HG03108 (cell line): Measurements from ENCODE around the gene HBB.
A peak's percentile ranks its signal among the peaks of the same experiment; 100 is the strongest.

Experiments
- ATAC-seq: cut with Tn5 transposase; IDR thresholded peaks from one replicate; pipeline ENCODE4 v1.9.1; 2021; ENCODE audit warnings: moderate library complexity; ENCODE audit not compliant: unreplicated experiment

The HBB gene

DNA sequence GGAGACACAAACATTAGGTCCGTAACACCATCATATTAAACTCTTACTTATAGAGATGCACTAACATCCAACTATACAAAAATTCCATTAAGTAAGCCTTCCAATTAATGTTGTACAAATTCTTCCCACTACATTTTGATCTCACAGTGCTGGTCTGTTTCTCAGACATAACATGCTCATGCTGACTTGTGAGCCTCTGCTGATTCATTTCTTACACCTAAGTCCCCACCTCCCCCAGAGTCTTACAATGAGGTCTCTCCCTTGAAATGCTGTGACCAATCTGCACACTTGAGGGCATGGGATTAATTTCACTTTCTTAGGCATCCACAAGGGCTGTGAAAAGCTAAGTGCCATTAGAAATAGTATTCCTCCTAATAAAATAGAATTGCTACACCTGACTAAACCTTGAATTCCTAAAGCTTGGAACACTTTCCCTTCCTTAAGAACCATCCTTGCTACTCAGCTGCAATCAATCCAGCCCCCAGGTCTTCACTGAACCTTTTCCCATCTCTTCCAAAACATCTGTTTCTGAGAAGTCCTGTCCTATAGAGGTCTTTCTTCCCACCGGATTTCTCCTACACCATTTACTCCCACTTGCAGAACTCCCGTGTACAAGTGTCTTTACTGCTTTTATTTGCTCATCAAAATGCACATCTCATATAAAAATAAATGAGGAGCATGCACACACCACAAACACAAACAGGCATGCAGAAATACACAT lies 20.8 kb upstream of the HBB start:
- ATAC-seq, result no peak

DNA sequence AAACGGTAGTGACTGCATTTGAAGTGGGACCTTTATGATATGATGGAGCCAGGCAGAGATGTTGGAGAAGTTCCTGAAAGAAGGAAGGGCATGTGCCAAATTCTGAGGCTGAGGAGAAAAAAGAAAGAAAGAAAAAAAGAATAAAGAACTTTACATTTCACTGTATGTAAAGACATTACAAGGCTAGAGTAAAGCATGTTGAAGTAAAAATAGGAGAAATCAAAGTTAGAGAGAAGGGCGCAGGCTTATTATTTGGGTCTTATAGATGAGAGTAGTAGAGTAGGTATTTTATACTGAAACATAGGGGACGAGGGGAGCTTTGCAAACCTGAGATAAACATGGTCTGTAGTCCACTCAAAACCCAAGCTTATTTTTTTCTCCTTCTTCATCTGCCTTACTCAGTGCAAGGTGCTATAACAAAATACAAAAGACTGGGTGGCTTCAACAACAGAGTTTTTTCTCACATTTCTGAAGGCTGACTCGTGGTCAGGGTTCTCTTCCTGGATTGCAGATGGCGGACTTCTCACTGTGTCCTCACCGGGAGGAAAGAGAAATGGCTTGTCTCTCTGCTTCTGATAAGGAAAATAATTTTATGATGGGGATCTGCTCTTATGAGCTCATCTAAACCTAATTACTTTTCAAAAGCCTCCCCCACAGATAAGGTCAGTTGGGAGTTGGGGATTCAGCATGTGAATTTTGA lies 20.1 kb upstream of the HBB start:
- ATAC-seq, result no peak

DNA sequence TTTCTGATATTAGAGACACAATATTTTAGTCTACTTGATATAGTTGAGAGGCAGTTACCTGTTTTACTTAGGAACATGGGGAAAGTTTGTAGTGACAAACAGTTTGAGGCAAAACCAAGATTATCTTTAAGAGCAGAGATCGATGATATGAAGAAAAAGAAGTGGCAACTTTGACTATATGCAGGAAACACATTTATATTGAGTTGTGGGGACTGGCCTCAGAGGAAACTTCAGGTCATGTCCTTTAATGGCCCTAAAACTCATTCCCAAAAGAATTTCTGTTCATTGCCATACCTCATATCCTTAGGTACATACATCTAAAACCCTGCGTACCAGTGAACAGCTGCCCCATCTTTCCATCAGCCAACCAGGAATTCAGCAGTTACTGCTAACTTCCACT lies 18.3 kb upstream of the HBB start:
- no peak for ATAC-seq

DNA sequence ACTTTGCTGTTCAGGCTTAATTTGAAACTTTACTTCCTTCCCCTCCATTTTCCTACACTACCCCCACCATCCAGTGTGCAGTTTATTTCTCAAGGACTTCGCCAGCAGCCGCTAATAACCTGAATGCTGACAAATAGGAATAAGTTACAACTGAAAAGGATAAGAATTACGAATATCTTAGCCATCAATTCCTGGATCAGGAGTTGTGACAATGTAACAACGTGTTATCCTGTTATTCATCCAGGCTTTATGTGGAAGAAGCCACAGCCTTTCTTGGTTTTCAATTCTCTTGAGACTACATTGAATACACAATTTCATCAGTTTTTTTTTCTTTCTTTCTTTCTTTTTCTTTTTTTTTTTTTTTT lies 16.9 kb upstream of the HBB start:
- ATAC-seq, result no peak

DNA sequence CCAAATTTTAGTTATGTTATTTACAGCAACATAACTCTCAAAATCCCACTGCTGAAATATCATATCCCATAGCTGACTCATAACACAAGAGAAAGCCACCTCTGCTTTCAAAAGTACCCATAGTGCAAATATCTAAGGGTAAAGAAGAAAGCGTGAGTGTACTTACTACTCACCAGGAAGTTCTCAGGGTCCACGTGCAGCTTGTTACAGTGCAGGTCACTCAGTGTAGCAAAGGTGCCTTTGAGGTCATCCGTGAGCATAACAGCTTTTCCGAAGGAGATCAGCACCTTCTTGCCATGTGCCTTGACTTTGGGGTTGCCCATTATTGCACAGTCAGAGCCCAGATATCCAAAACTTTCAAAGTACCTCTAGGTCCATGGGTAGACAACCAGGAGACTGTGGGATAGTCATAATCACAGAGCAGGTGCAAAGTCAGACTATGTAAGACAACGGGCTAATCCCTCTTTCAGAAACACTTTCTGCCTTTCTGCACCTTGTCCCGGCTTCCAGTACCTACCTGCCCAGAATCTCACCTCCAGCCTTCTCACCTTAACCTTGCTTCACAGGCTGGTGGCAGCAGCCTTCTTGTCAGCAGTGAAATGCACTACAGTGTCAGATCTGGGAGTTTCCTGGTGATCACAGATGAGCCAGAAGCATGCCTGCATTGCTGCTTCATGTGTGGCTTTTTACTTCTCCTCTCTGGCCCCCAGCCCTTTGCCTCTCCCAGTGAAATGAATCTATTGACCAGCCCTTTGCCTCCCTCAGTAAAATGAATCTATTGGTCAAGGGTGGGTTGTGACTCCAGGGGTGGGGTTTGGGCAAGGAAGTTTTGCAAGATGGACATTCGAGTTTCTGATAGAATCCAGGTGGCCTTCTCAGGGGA lies 16.3 kb upstream of the HBB start:
- ATAC-seq, result no peak

DNA sequence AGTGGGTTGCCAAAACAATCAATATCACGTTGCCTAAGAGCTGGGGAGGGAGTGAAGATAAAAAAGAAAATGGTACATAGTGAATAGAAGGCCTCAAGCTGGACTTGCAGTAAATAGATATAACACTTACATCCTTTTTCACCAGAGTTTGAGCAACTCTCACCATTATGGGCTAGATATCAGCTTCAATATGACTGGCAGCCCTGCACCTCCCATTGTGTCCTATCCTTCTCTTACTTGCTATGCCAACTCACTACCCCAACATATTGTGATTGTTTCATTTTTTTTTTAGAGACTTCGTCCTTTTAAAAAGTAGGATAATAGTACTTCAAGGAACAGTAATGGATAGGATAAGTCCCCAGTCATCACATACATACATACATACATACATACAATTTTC lies 15.3 kb upstream of the HBB start:
- ATAC-seq, result no peak

DNA sequence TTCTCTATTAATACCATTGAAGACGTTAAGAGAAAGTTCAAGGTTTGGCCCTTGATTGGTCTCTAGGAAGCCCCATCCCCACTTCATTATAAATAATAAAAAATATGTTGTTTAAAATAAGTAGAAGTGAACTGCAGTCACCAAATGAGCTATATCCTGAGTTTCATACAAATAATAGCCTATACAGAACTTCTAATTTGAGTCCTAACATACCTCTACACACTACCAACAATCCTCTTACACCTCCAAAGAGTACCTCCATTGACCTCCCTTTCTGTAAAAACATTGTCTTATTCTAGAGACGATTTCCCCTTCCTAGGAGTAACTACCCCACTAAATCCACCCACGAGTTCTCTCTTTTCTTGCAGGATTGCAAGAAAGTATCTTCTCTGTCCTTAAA lies 14.6 kb upstream of the HBB start:
- no peak for ATAC-seq

DNA sequence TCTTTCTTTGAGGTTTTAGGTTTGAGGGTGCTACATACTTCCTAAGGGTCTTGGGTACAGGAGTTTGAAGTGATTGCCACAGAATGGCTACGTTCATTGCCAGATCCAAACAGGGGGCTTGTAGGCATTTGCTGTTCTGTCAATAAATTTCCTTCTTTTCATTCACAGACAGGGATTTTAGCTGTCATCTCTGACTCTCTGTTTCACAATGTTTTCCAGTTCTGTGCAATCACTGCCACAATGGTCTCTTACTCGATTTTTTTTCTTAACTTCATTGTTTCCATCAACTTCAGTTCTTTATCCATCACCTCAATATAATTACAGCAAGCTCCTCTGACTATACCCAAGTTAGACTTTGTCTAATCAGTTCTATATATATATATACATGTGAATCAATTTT lies 13.6 kb upstream of the HBB start:
- ATAC-seq, result no peak

DNA sequence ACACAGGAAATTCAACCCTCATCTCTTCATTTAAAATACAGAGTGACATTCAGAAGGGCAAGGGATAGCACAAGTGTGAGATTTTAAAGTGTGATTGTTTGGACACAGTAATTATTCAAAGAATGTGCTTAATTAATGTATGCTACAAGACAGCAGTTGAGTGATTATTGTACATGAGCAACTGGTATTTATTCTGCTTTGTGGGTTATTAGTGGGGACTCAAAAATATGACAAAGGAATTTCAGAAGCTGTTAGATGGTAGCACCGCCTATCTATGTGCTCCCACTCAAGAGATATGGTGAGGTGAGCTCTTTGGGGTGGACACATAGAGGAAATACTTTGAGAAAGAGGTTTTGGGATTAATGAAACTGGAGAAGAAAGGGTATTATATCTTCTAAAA lies 13.2 kb upstream of the HBB start:
- ATAC-seq, result no peak

DNA sequence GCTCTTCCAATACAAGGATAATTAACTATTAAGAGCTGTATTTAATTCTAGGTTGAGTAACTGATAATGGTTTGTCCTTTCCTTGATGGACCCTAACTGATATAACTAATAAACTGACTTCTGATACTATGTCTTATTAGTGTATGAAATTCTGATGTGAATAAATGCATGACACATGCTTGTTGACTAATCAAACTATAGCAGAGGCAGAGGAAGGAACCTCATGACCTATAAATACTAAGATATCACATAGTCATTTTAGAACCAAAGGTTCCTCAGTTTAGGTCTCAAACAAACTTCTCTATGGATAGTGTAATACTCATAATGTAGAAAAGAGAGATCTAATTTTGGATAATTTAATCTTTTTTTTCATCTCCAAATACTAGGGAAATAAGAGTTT lies 12.2 kb upstream of the HBB start:
- no peak for ATAC-seq

DNA sequence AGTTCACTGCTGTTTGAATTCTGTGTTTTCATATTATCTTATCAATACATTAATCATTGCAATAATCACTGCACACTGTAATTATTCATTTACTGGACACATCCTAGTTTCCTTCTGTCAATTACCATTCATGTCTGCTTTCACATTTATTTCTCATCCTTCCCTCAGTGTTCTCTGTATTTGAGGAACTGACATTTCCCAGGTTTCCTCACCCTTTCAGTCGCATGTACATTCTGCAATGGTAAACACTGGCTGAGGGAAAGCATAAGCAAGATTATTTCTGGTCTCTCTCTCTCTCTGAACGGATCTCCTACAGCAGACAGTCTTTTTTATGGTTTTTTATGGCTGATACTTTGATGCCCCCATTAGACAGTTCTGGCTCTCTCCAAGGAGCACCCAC lies 11.6 kb upstream of the HBB start:
- ATAC-seq, result no peak

DNA sequence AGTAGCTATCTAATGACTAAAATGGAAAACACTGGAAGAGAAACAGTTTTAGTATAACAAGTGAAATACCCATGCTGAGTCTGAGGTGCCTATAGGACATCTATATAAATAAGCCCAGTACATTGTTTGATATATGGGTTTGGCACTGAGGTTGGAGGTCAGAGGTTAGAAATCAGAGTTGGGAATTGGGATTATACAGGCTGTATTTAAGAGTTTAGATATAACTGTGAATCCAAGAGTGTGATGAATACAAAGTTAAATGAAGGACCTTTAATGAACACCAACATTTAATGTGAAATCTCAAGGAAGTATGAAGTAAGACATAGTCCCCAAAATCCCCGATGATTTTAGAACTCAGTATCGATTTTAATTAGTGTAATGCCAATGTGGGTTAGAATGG lies 10.5 kb upstream of the HBB start:
- ATAC-seq, result no peak

DNA sequence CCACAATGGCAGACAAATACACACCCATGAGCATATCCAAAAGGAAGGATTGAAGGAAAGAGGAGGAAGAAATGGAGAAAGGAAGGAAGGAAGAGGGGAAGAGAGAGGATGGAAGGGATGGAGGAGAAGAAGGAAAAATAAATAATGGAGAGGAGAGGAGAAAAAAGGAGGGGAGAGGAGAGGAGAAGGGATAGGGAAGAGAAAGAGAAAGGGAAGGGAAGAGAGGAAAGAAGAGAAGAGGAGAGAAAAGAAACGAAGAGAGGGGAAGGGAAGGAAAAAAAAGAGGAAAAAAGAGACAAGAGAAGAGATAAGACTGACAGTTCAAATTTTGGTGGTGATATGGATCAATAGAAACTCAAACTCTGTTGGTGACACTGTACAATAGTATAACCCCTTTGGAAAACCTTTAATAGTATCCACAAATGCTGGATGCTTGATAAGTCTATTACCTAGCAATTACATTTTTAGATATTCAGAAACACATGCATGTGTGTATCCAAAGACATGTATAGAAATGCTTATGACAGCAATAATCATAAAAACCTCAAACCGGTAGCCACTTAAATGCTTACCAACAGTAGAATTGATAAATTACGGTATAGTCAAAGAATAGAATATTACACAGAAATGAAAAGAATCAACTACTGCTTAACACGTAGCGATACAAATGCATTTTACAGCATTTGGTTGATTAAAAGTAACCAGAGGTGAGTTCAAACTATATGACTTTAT lies 8.7 kb upstream of the HBB start:
- ATAC-seq, result no peak

DNA sequence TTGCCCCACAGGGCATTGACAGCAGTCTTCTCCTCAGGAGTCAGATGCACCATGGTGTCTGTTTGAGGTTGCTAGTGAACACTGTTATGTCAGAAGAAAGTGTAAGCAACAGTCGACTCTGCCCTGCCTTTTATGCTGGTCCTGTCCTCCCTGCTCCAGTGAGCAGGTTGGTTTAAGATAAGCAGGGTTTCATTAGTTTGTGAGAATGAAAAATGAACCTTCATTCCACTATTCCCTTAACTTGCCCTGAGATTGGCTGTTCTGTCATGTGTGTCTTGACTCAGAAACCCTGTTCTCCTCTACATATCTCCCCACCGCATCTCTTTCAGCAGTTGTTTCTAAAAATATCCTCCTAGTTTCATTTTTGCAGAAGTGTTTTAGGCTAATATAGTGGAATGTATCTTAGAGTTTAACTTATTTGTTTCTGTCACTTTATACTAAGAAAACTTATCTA lies 7.5 kb upstream of the HBB start, which contains the start of gene HBD:
Gene HBD (minus strand): TSS at position 103 of the 454 bp plus-strand sequence. CDS start 50 bp downstream, at position 53.
- peak; percentile 78 for ATAC-seq

DNA sequence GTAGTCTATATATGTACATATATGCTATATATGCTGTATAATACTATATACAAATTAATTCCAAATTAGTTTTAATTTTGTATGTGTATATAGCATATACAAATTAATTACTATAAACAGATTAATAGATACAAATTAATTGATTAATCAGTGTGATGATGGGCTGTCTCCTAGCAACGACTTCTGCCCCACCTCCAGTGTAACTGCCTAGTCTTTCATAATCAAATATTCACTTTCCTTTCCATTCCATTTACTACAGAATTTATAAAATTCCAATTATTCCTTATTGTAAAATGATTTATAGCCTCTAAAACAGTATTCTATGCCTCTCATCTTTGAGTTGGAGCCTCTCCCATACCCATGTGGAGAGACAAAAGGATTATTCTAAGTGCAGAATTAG lies 6.4 kb upstream of the HBB start:
- no peak for ATAC-seq

DNA sequence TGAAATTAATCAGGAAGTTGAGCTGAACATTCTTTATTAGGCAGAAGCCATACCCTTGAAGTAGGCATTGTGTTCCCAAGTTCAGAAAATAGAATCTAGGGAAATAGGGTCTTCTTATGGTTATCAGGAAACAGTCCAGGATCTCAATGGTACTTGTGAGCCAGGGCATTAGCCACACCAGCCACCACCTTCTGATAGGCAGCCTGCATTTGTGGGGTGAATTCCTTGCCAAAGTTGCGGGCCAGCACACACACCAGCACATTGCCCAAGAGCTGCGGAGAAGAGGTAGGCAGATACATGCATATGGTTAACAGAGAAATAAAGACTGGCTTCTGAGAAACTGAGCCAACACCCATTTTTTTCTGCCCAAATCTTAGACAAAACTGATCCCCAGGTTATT lies 6.0 kb upstream of the HBB start:
- no peak for ATAC-seq

DNA sequence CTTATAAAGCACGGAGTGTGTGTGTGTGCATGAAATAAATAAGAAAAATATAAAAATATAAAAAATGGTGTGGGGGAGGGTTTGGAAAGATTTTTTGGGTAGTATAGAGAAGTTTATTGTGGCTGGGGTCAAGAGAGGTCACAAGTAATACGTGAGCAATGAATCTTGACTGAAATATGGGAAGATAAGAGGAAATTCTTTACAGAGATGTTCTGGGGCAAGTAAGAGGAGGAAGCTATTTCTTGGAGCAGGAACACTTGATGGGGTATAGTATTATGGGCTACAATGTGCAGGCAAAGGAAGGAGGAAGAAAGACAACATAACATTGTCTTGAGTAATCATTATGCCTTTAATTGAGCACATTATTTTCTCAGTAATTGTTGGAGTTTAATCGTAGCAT lies 5.3 kb upstream of the HBB start:
- no peak for ATAC-seq

DNA sequence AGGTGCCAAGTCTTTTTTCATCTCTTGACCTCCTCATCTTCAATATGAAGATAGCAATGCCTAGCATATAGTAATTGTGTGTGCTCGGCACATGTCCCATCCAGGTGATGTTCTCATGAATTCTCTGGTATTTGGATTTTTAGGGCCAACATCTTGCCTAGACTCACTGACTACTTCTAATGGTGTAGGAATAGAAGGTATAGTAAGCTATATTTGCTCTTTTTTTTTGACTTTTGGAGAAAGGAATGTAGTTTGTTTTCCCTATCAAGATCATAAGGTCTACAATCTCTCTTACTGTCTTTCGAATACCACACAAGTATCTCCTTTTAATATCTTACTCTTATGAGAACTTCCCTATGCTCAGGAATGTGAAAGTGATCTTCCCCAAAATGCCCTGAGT lies 4.2 kb upstream of the HBB start:
- ATAC-seq, result no peak

DNA sequence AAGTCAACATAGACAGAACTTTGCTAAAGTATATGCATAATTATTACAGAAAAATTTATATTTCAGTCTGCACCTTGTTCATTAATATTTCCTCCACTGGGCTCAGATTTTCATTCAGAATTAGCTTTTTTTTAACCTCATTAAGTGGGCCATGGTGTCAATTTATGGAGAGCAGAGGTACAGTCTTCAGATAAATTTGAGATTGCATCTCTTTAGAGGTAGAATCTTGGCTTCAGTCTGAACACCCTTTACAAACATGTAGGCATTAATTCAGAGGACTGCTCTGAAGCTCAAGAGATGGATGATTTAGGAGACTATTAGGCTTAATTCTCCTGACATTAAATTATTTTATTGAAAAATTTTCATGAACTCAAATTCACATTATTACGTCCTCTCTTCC lies 3.4 kb upstream of the HBB start:
- ATAC-seq, result no peak

DNA sequence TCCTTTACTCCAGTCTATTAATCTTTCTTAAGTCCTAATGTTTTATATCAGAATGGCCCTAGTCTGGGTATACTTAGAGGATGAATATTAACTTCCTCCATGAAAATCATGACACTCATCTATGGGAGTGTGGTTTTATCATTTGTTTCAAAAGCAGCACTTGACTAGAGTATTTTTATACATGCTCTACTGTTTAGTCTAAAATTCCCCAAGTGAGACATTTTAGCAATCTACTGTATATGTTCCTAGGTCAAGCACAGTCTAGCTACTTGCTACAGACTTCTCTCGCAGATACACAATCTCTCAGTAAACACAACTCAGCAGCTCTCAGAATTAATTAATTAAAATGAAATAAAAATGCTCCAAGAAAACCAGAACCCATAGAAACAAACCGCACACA lies 2.9 kb upstream of the HBB start:
- no peak for ATAC-seq

DNA sequence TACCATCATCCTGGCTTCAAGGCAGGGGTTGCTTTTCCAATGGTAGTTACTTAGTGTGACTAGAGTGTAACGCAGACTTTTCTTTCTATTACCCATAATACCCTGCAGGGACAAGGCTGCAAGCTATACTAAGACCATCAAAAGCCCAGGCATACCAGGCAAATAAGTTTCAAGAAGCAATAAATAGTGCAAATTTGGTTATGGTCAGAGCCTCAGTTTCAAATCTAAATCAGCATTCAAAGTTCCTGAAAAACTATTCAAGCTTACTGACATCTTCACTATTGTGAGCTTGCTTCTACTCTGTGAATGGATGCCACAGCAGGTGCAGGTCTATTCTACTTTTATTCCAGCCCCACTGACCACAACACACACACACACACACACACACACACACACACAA lies 2.5 kb upstream of the HBB start:
- ATAC-seq, result no peak
